Testis (tissue), 3 donors: Measurements from ENCODE around the gene SLC8B1. TPM values are rescaled to one million over a fixed set of nuclear protein-coding genes. Genes with fewer than 3 reads are reported as not detected.

Experiments used
- DNase-seq: peaks from one replicate; pipeline ENCODE4 v3.0.0-alpha.2; 2019
- H3K27ac ChIP-seq, 2 donors: fragments of 200-600 bp; sonication (generic); one replicate each; pipeline ENCODE4 v1.5.1; 2019
- H3K27me3 ChIP-seq: fragments of 200-600 bp; sonication (generic); one replicate; pipeline ENCODE4 v1.5.1; 2019
- H3K36me3 ChIP-seq: fragments of 200-600 bp; sonication (generic); one replicate; pipeline ENCODE4 v1.5.1; 2017; ENCODE audit warnings: low read depth; ENCODE audit errors: missing control alignments
- H3K4me1 ChIP-seq: fragments of 200-600 bp; sonication (generic); one replicate; pipeline ENCODE4 v1.5.1; 2019
- H3K4me3 ChIP-seq, 2 donors: fragments of 200-600 bp; sonication (generic); one replicate each; pipeline ENCODE4 v1.5.1; 2017 to 2019
- H3K9me3 ChIP-seq: fragments of 200-600 bp; sonication (generic); one replicate; pipeline ENCODE4 v1.5.1; 2017
- CTCF ChIP-seq, 3 experiments: fragments of 450-650 bp in 2 of 3; fragments of 200-600 bp in 1 of 3; sonication (generic) in 1 of 3; IDR thresholded peaks; one replicate each; pipeline ENCODE4 v1.5.1; 2016 to 2019; ENCODE audit warnings: antibody characterized with exemption in 3 of 3, mild to moderate bottlenecking in 2 of 3, moderate library complexity in 1 of 3
- POLR2A ChIP-seq: fragments of 450-650 bp; IDR thresholded peaks from one replicate; pipeline ENCODE4 v1.6.1; 2017; ENCODE audit warnings: antibody characterized with exemption, mild to moderate bottlenecking, moderate library complexity
- WGBS, 2 donors: methylation state at CpG; one replicate each; pipeline ENCODE4 v1.1.5; 2018; 5-methylcytosine and 5-hydroxymethylcytosine counted together
- intact Hi-C: fragments of 100-400 bp; cut with DNase I; formaldehyde crosslinking; loops from one replicate; pipeline ENCODE4 v1.15.1; 2023; ENCODE audit warnings: low total_unique reads
- polyA plus RNA-seq: library from polyadenylated mRNA; stranded (reverse); fragments of 350-450 nt; fragmentation: Illumina TruSeq; extraction: RNeasy Lipid Tissue Mini Kit (QIAGEN cat#74804); gene quantifications from one replicate; pipeline ENCODE4 v1.2.3, GENCODE V29; 2014; ENCODE audit warnings: low read depth, low replicate concordance; ENCODE audit not compliant: insufficient read depth
- total RNA-seq, 2 donors: library from RNA; depleted of rRNA; stranded (reverse); fragments of >200 nt; gene quantifications; one replicate each; pipeline ENCODE4 v1.2.3, GENCODE V29; 2016

Gene SLC8B1
- total and polyA plus RNA-seq, 3 donors from 2014 or later, result 41.2 to 88.3 (median 78.0) TPM

GRCh38 chr12:113266106-113266895, 68.6 kb downstream of the SLC8B1 start:
- Histone ChIP-seq H3K36me3 (no peaks in the 10 kb centered on the region), H3K27me3 (no peaks in the 10 kb centered on the region), H3K27ac (no peak overlapping the region), H3K4me1 (peaks cover 19% of the 10 kb centered on the region), H3K4me3 (no peak overlapping the region), H3K9me3 (no peaks in the 10 kb centered on the region)
- 92 to 96% methylated on average over 20 to 23 of the region's 23 CpGs for WGBS, 2 donors
- intact Hi-C loops, result no loop called here
- no peak for TF ChIP-seq CTCF (IDR thresholded peaks at IDR 0.05)
- TF ChIP-seq POLR2A, result no peak
- DNase-seq, result no peak

DNA sequence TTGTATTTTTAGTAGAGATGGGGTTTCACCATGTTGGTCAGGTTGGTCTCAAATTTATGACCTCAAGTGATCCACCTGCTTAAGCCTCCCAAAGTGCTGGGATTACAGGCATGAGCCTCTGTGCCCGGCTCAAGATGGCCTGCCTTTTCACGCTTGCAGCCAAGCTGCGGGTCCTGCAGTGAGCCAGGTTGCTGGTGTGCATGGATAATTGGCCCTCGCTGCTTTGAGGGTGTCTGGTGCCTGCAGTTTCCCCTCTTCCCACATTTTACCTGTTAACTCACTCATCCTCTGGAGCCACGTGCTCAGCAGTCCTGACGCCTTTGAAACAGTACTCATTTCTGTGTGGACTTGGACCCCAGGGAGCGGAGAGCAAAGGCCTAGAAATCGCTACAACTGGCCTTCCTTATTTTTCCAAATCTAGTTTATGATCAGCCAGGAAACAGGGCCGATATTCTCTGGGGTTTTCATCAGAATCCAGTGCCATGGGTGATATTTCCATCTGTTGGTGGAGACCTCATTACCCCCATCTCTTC, 71.4 kb downstream of the SLC8B1 start:
- Histone ChIP-seq H3K27me3 (no peaks in the 10 kb centered on the region), H3K9me3 (no peaks in the 10 kb centered on the region), H3K27ac (no peak overlapping the region), H3K36me3 (no peaks in the 10 kb centered on the region), H3K4me1 (peaks cover 24% of the 10 kb centered on the region), H3K4me3 (no peak overlapping the region)
- no peak for DNase-seq
- TF ChIP-seq CTCF (IDR thresholded peaks at IDR 0.05) (no peak), POLR2A (no peak)
- intact Hi-C loops, result no loop called here
- 91 to 97% methylated on average over 9 of the region's 9 CpGs for WGBS, 2 donors

DNA sequence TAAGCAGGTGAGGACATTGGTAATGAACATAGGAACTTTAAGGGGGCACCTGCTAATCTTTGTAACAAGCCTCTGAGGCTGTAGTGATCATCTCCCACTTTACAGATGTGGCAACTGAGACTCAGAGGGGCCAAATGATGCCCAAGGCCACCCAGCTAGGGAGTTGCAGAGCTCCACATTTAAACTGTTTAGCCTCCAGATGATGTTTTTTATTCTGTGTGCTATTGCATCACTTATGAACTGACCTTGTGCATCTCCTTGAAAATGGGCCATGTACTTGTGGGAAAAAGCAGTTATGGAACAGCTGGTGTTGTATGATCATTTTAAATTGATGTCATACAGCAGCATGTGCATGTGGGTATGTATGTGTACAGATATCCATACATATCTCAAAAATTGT, 72.2 kb downstream of the SLC8B1 start:
- intact Hi-C loops, result no loop called here
- no peaks in the 10 kb centered on the region for H3K27me3 ChIP-seq
- DNase-seq, result no peak
- no peak overlapping the region for H3K27ac ChIP-seq
- no peak for TF ChIP-seq POLR2A
- TF ChIP-seq CTCF (IDR thresholded peaks at IDR 0.05), result no peak
- H3K4me1 ChIP-seq, result peaks cover 24% of the 10 kb centered on the region
- H3K9me3 ChIP-seq, result no peaks in the 10 kb centered on the region
- no peaks in the 10 kb centered on the region for H3K36me3 ChIP-seq
- no peak overlapping the region for H3K4me3 ChIP-seq

GRCh38 chr12:113261847-113262470, 73.0 kb downstream of the SLC8B1 start:
- intact Hi-C loops, result no loop called here
- Histone ChIP-seq H3K4me1 (peaks cover 24% of the 10 kb centered on the region), H3K27me3 (no peaks in the 10 kb centered on the region), H3K4me3 (no peak overlapping the region), H3K27ac (peak overlapping the region in 1 of 2 donors; percentile 39), H3K9me3 (no peaks in the 10 kb centered on the region), H3K36me3 (no peaks in the 10 kb centered on the region)
- DNase-seq, result no peak
- TF ChIP-seq POLR2A, result no peak
- WGBS, 2 donors, result 79 to 89% methylated on average over 6 of the region's 6 CpGs

- Histone ChIP-seq H3K4me1 (peaks cover 24% of the 10 kb centered on the region), H3K27me3 (no peaks in the 10 kb centered on the region), H3K36me3 (no peaks in the 10 kb centered on the region), H3K4me3 (no peak overlapping the region), H3K9me3 (no peaks in the 10 kb centered on the region), H3K27ac (peak overlapping the region; percentile 2 to 70)
- intact Hi-C loops, result no loop called here
- WGBS, 2 donors, result 55 to 69% methylated on average over 12 of the region's 12 CpGs
- TF ChIP-seq CTCF (IDR thresholded peaks at IDR 0.05) (no peak), POLR2A (no peak)
- no peak for DNase-seq
Measured at GRCh38 chr12:113260636-113261300, 74.1 kb downstream of the SLC8B1 start.
